ENCODE results near the gene CSTPP1. TPM values are rescaled to one million over a fixed set of nuclear protein-coding genes. Genes with fewer than 3 reads are reported as not detected.

The CSTPP1 gene
- polyA plus RNA-seq, 1 donor (not counting 4 experiments of a cell fraction or from before 2014, with no cell fraction given), result 20.0 TPM

GRCh38 chr11:47028195-47029093 is 91.9 kb downstream of the CSTPP1 start:
- TF ChIP-seq, protein P1, sequence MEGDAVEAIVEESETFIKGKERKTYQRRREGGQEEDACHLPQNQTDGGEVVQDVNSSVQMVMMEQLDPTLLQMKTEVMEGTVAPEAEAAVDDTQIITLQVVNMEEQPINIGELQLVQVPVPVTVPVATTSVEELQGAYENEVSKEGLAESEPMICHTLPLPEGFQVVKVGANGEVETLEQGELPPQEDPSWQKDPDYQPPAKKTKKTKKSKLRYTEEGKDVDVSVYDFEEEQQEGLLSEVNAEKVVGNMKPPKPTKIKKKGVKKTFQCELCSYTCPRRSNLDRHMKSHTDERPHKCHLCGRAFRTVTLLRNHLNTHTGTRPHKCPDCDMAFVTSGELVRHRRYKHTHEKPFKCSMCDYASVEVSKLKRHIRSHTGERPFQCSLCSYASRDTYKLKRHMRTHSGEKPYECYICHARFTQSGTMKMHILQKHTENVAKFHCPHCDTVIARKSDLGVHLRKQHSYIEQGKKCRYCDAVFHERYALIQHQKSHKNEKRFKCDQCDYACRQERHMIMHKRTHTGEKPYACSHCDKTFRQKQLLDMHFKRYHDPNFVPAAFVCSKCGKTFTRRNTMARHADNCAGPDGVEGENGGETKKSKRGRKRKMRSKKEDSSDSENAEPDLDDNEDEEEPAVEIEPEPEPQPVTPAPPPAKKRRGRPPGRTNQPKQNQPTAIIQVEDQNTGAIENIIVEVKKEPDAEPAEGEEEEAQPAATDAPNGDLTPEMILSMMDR (optimal IDR thresholded peaks at IDR 0.05 in 1 of 3, IDR thresholded peaks at IDR 0.05 in 1 of 3, conservative IDR thresholded peaks at IDR 0.05 in 1 of 3; ENCODE audit: extremely low read depth in 1 of 3, insufficient read depth in 2 of 3, low read length in 3 of 3), result no peak
- no peak for TF ChIP-seq EZH2 (IDR thresholded peaks at IDR 0.05; ENCODE audit: low read length)
- DNase-seq (ENCODE audit: low read depth, low spot score) (no peak), FAIRE-seq (no peak)
- H3K9me1 ChIP-seq (ENCODE audit: control insufficient read depth, extremely low read depth, insufficient read depth, low read length), result no peaks in the 10 kb centered on the region
- H3K4me3 ChIP-seq (ENCODE audit: control insufficient read depth in 2 of 3, extremely low read depth in 1 of 3, insufficient read depth in 2 of 3, low read depth in 1 of 3, low read length in 3 of 3), result no peak overlapping the region
- no peak overlapping the region for H3K27ac ChIP-seq (ENCODE audit: control insufficient read depth, insufficient read depth, low read length)
- no peaks in the 10 kb centered on the region for H3K36me3 ChIP-seq (ENCODE audit: control insufficient read depth in 2 of 2, extremely low read depth in 1 of 2, insufficient read depth in 2 of 2, low read length in 2 of 2)
- H4K20me1 ChIP-seq (ENCODE audit: control insufficient read depth, extremely low read depth, insufficient read depth, low read length), result no peaks in the 10 kb centered on the region
- H3K27me3 ChIP-seq (ENCODE audit: control insufficient read depth, extremely low read depth, insufficient read depth, low read length), result no peaks in the 10 kb centered on the region
- H3K9me3 ChIP-seq (ENCODE audit: control insufficient read depth, low read depth, low read length), result no peaks in the 10 kb centered on the region
- no peak overlapping the region for H3K9ac ChIP-seq (ENCODE audit: control insufficient read depth, extremely low read depth, insufficient read depth, low read length)
- no peak overlapping the region for H3K4me2 ChIP-seq (ENCODE audit: control insufficient read depth, extremely low read depth, insufficient read depth, low read depth, low read length)
- dilution Hi-C loops (cut with MboI; ENCODE audit: extremely low pct_ligation_motif_present, low sequenced_read_pairs), result no loop called here
- no peak overlapping the region for H2AFZ ChIP-seq (ENCODE audit: control insufficient read depth, low read length)
- H3K4me1 ChIP-seq (ENCODE audit: control insufficient read depth, extremely low read depth, insufficient read depth, low read length), result no peaks in the 10 kb centered on the region
- no peaks in the 10 kb centered on the region for H3K79me2 ChIP-seq (ENCODE audit: control insufficient read depth, insufficient read depth, low read length)

DNA sequence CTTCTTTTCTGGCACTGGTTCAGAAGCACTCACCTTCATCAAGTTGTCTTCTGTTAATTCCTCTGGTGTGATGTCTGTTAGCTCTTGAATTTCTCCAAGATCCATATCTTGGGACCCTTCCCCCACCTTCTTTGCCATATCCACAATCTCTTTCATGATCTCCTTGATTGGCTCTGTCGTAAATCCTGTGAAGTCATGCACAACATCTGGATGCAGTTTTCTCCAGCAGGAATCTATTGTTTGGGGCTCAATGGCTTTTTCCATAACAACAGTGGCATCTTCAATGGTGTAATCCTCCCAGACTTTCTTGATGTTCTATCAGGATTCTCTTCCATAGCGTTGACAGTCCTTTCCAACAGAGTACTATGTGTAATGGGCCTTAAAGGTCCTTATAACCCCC is 96.9 kb downstream of the CSTPP1 start:
- Histone ChIP-seq H3K9me1 (ENCODE audit: control insufficient read depth, extremely low read depth, insufficient read depth, low read length) (no peaks in the 10 kb centered on the region), H3K4me3 (ENCODE audit: control insufficient read depth in 2 of 3, extremely low read depth in 1 of 3, insufficient read depth in 2 of 3, low read depth in 1 of 3, low read length in 3 of 3) (no peak overlapping the region), H3K9me3 (ENCODE audit: control insufficient read depth, low read depth, low read length) (no peaks in the 10 kb centered on the region), H3K4me1 (ENCODE audit: control insufficient read depth, extremely low read depth, insufficient read depth, low read length) (no peaks in the 10 kb centered on the region), H3K27ac (ENCODE audit: control insufficient read depth, insufficient read depth, low read length) (no peak overlapping the region), H3K27me3 (ENCODE audit: control insufficient read depth, extremely low read depth, insufficient read depth, low read length) (no peaks in the 10 kb centered on the region), H2AFZ (ENCODE audit: control insufficient read depth, low read length) (no peak overlapping the region), H3K79me2 (ENCODE audit: control insufficient read depth, insufficient read depth, low read length) (no peaks in the 10 kb centered on the region), H4K20me1 (ENCODE audit: control insufficient read depth, extremely low read depth, insufficient read depth, low read length) (no peaks in the 10 kb centered on the region), H3K9ac (ENCODE audit: control insufficient read depth, extremely low read depth, insufficient read depth, low read length) (no peak overlapping the region), H3K4me2 (ENCODE audit: control insufficient read depth, extremely low read depth, insufficient read depth, low read depth, low read length) (no peak overlapping the region), H3K36me3 (ENCODE audit: control insufficient read depth in 2 of 2, extremely low read depth in 1 of 2, insufficient read depth in 2 of 2, low read length in 2 of 2) (no peaks in the 10 kb centered on the region)
- FAIRE-seq, result no peak
- dilution Hi-C loops (cut with MboI; ENCODE audit: extremely low pct_ligation_motif_present, low sequenced_read_pairs), result no loop called here
- no peak for DNase-seq (ENCODE audit: low read depth, low spot score)
- TF ChIP-seq, protein P1 (optimal IDR thresholded peaks at IDR 0.05 in 1 of 3, IDR thresholded peaks at IDR 0.05 in 1 of 3, conservative IDR thresholded peaks at IDR 0.05 in 1 of 3; ENCODE audit: extremely low read depth in 1 of 3, insufficient read depth in 2 of 3, low read length in 3 of 3), result no peak
- no peak for TF ChIP-seq EZH2 (IDR thresholded peaks at IDR 0.05; ENCODE audit: low read length)
